Measurements from ENCODE around the gene GNAZ.

GRCh38 chr22:23130697-23131096, 60.4 kb downstream of the GNAZ start:
- TF ChIP-seq CTCF (IDR thresholded peaks at IDR 0.05; ENCODE audit: low read depth, low read length, poor library complexity, severe bottlenecking) (no peak), EZH2phosphoT487 (IDR thresholded peaks at IDR 0.05; ENCODE audit: borderline replicate concordance, low read length) (no peak)
